ENCODE data around the gene TRERF1. TPM values are rescaled to one million over a fixed set of nuclear protein-coding genes. Genes with fewer than 3 reads are reported as not detected.
A peak's percentile ranks its signal among the peaks of the same experiment; 100 is the strongest.

The TRERF1 gene
- total RNA-seq, 1 donor: 12.0 TPM

- TF ChIP-seq, protein P1, sequence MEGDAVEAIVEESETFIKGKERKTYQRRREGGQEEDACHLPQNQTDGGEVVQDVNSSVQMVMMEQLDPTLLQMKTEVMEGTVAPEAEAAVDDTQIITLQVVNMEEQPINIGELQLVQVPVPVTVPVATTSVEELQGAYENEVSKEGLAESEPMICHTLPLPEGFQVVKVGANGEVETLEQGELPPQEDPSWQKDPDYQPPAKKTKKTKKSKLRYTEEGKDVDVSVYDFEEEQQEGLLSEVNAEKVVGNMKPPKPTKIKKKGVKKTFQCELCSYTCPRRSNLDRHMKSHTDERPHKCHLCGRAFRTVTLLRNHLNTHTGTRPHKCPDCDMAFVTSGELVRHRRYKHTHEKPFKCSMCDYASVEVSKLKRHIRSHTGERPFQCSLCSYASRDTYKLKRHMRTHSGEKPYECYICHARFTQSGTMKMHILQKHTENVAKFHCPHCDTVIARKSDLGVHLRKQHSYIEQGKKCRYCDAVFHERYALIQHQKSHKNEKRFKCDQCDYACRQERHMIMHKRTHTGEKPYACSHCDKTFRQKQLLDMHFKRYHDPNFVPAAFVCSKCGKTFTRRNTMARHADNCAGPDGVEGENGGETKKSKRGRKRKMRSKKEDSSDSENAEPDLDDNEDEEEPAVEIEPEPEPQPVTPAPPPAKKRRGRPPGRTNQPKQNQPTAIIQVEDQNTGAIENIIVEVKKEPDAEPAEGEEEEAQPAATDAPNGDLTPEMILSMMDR (IDR thresholded peaks at IDR 0.05; ENCODE audit: insufficient read depth, low read length): no peak
- peak; percentile 37 for DNase-seq (ENCODE audit: low read depth)
- no peak overlapping the region for H3K4me3 ChIP-seq (ENCODE audit: low read depth, low read length)
Measured at GRCh38 chr6:42313038-42313437, 138.7 kb downstream of the TRERF1 start.

DNA sequence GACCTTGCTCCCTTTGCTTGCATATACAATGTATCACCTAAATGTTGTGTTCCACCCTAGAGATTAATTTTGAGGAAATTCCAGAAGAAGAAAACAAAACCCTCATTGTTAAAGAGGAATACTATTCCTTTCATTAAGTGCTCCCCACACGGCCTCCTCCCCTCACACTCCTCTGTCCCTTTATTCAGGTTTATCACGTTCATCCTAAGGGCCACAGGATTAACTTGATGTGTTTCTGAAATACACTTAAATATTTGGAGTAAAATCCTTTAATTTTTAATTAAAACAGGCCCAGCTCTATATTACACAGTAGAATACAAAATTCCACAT lies 144.6 kb downstream of the TRERF1 start:
- TF ChIP-seq, protein P1 (IDR thresholded peaks at IDR 0.05; ENCODE audit: insufficient read depth, low read length): no peak
- no peak for DNase-seq (ENCODE audit: low read depth)
- H3K4me3 ChIP-seq (ENCODE audit: low read depth, low read length): no peak overlapping the region

- H3K4me3 ChIP-seq (ENCODE audit: low read depth, low read length): no peak overlapping the region
- DNase-seq (ENCODE audit: low read depth): no peak
- TF ChIP-seq, protein P1 (IDR thresholded peaks at IDR 0.05; ENCODE audit: insufficient read depth, low read length): no peak
Measured at GRCh38 chr6:42306439-42307140, 145.1 kb downstream of the TRERF1 start.

- no peak overlapping the region for H3K4me3 ChIP-seq (ENCODE audit: low read depth, low read length)
- no peak for DNase-seq (ENCODE audit: low read depth)
- TF ChIP-seq, protein P1 (IDR thresholded peaks at IDR 0.05; ENCODE audit: insufficient read depth, low read length): no peak
Measured at GRCh38 chr6:42304053-42304712, 147.5 kb downstream of the TRERF1 start.

- H3K4me3 ChIP-seq (ENCODE audit: low read depth, low read length): no peak overlapping the region
- TF ChIP-seq, protein P1 (IDR thresholded peaks at IDR 0.05; ENCODE audit: insufficient read depth, low read length): no peak
- peak; percentile 32 for DNase-seq (ENCODE audit: low read depth)
Measured at GRCh38 chr6:42302411-42302810, 149.3 kb downstream of the TRERF1 start.

DNA sequence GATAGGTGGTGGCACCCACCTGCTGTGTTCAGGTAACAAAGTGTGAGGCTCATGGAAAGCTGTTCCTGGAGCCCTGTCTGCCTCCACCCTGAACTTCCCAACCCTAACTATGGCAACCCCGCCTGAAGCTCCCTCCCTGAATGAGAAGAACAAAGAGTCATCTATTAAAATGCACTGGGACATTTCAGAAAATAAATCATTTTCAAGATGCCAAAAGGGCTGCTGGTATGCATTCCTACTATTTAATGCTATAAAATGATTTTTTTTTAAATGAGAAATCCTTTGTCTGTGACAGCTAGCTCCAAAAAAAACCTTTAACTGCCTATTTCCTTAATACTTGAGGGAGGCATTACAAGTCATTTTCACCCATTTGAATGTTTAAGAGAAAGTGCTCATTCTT lies 149.7 kb downstream of the TRERF1 start:
- TF ChIP-seq, protein P1 (IDR thresholded peaks at IDR 0.05; ENCODE audit: insufficient read depth, low read length): no peak
- no peak overlapping the region for H3K4me3 ChIP-seq (ENCODE audit: low read depth, low read length)
- DNase-seq (ENCODE audit: low read depth): no peak

Data from fibroblast of the aortic adventitia (primary cell).